22Rv1 (cell line): ENCODE data around the gene GALNTL6.

Source experiments
- CTCF ChIP-seq: fragments of 450-650 bp; IDR thresholded peaks from 2 replicates; pipeline ENCODE4 v1.5.1; 2017; ENCODE audit warnings: mild to moderate bottlenecking
- ZFX ChIP-seq: fragments of 450-650 bp; IDR thresholded peaks from 2 replicates; pipeline ENCODE4 v1.6.1; 2017; ENCODE audit warnings: antibody characterized with exemption, borderline replicate concordance

- TF ChIP-seq CTCF, result no peak
- no peak for TF ChIP-seq ZFX
Measured at GRCh38 chr4:172979332-172979731, 1166.1 kb downstream of the GALNTL6 start.
